T-helper 1 cell (primary cell): ENCODE data around the gene MME.
"Not testable (repeated sequence)": the region's sequence is repeated elsewhere in the genome, so short reads cannot be mapped to it uniquely, and the experiment has no call there.

Experiments
- DNase-seq, 5 donors: peaks; one replicate each; pipeline ENCODE4 v3.0.0-alpha.2; 2012 to 2020

The MME gene

DNA sequence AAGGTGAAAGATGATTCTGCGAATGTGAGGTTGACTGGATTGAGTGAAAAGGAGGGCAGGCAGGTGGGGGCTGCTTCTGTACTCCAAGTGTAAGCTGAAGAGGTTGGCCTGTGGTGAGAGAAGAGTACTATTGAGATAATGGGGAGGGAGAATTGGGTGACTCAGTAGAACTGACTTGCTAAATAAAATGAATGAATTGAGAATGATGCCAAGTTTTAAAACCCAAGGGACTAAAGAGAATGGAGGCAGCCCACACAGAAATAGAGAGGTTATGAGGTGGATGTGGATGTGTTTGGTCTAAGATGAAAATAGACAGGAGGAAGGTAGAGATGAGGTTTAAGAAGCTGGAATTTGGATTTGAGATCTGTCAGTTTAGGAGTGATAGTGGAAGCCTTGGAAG lies 5.9 kb downstream of the MME start:
- DNase-seq, result no peak

DNA sequence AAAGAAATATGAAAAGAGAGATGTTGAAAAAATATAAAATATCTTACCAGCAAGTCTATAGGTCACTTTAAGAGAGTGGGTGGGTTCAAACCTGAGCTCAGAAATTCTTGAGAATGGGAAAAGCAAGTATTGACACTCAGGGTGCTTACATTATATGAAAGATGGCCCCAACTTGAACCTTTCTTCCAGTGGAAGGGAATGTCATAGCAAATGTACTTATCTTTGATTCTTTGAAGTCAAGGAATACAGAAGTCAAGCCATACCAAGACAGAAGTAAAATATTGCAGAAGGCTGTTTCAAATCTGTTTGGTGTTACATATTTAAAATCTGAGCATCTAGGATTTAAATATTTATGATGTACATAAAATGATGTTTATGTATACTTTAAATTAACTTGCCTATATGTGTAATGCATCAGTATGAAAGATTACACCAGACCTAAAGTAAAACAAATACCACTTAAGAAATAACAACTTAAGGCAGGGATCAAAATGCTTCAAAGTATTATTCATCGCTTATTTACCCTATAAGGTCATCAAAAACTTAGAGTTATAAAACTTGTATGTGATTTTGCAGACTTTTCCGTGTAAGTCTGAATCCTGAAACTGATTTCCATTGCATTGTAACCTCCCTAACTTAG lies 8.7 kb downstream of the MME start:
- no peak for DNase-seq

GRCh38 chr3:155089495-155089894 lies 9.4 kb downstream of the MME start:
- DNase-seq, result no peak

GRCh38 chr3:155093261-155093660 lies 13.1 kb downstream of the MME start:
- no peak for DNase-seq

DNA sequence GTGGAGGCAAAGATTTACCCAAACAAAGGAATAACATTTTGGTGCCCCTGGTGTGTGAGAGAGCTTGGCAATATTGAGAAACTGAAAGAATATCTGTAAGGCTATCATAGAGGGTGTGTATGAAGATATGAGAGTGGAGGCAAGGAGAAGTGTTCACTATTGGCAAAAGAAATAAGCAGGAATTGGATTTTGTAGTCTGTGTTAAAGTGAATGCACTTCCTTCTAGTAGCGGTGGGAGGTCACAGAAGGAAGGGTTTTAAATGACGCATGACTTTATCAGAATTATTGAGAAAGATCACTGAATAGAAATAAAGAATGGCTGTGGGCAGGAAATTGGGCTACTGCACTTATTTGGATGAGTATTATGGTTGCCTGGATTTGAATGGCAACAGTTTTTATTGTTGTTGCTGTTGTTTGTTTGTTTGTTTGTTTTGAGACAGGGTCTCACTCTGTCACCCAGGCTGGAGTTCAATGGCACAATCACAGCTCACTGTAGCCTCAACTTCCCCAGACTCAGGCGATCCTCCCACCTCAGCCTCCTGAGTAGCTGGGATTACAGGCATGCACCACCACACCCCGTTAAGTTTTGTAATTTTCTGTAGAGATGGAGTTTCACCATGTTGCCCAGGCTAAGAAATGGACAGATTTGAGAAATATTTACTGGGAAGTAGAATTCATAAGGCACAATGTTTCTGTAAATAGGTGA lies 16.3 kb downstream of the MME start:
- no peak for DNase-seq

GRCh38 chr3:155097009-155097349 lies 16.9 kb downstream of the MME start:
- no peak for DNase-seq

DNA sequence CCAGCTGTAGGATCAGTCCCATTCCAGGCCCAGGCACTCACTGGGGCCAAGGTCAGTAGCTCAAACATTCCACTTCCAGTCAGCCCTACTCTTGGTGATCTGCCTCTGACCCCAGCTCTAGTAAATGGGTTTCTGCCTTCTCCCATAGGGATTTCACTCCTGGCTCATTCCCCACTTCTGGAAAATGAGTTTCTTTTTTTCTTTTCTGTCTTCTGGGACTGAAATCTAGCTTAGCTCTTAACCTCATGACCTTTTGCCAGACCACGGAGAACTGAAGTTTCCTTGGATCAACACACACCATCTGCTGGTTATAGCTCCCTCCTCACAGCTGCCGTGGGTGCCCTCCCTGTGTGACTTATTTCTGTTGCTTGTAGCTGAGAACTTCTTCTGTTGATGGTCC lies 21.3 kb downstream of the MME start:
- no peak for DNase-seq

GRCh38 chr3:155102329-155102728 lies 22.2 kb downstream of the MME start:
- DNase-seq, result no peak

- DNase-seq, result no peak
These were observed 23.6 kb downstream of the MME start for GRCh38 chr3:155103686-155104085.

GRCh38 chr3:155106119-155106518 lies 26.0 kb downstream of the MME start:
- DNase-seq, result no peak

DNA sequence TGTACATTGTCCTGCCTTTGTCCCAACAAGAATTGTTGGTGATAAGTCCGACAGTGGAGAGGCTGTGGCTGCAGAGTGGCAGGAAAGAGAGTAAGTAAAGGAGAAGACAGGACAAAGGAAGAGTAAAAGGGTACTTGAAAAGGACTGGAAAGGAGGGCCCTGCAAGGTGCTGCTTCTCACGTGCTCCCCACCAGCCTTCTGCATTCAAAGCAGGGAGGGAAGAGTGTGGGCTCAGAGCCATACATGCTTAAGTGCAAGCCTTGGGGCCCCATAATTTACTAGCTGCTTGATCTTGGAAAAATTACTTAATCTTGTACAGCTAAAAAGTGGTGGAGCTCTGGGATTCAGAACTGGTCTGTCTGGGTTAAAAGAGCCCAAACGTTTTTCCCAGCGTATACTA lies 29.9 kb downstream of the MME start:
- no peak for DNase-seq

DNA sequence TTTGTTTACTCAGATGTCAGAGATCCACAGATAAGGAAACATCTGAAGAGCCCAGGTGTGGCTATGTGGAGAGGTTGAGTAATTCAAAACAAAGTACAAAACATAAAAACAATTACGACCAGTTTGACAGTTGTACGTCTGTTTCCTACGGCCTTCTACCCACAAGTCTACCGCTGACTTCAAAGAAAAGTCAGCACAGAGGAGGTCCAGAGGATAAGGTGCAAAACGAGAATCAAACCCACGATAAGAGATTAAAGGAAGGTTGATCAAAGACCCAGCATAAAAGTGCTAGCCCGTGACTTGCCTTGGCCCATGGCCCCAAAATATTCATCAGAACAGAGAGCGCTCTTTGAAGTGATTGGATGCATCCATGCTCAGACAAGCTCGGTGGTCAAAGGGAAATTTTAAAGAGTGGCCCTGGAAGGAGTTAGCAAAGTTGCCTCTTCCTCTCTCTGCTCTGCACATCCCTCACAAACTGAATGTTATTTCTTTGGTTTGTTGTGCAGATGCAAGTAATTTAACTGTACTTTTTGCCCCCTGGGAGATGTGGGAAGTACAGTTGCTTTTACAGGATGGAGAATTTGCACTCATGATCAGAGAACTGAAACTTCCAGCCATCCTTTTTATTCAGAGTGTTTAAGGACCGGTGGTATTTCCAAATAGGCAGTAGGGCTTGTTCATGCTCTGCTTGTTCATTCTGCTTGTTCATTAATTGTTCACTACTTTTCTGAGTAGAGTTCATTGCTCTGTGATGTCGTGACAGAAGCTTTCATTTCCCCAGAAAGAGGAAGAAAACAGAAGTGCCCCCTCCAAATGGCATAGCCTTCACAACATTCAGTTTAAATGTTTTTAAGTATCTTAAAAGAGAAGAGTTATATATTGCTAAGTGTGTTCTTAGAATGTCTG lies 31.1 kb downstream of the MME start:
- no peak for DNase-seq

- DNase-seq, result no peak
These were observed 31.9 kb downstream of the MME start for GRCh38 chr3:155111971-155112370.

GRCh38 chr3:155112661-155113389 lies 32.7 kb downstream of the MME start:
- no peak for DNase-seq

- not testable (repeated sequence) for DNase-seq
These were observed 44.6 kb downstream of the MME start for GRCh38 chr3:155124745-155125144.

DNA sequence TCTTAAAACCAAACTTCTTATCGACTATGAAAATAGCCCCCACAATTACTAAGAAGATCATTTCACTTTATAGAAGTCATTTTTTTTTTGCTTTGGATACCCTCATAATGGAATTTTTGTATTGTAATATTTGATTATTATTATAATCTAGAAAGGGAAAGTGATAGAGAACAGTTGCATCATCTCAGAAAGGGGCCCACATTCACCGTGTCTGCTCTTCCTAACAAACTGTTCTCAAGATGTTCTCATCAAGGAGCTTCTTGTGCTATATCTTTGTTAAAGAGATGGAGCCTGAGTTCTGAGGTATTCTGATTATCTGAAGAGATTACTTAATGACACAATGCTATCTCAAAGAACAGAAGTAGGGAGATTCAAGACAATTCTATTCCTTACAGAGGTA lies 49.3 kb downstream of the MME start:
- DNase-seq, result no peak

- DNase-seq, result no peak
These were observed 49.9 kb downstream of the MME start for GRCh38 chr3:155130001-155130400.

- no peak for DNase-seq
These were observed 51.0 kb downstream of the MME start for GRCh38 chr3:155131104-155131503.

DNA sequence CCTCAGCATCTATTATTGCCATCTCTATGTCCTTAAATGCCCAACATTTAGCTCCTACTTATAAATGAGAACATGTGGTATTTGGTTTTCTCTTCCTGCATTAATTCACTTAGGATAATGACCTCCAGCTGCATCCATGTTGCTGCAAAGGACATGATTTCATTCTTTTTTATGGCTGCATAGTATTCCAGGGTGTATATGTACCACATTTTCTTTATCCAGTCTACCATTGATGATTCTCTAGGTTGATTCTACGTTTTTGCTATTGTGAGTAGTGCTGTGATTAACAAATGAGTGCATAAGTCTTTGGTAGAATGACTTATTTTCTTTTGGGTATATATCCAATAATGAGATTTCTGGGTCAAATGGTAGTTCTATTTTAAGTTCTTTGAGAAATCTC lies 54.2 kb downstream of the MME start:
- DNase-seq, result not testable (repeated sequence)

DNA sequence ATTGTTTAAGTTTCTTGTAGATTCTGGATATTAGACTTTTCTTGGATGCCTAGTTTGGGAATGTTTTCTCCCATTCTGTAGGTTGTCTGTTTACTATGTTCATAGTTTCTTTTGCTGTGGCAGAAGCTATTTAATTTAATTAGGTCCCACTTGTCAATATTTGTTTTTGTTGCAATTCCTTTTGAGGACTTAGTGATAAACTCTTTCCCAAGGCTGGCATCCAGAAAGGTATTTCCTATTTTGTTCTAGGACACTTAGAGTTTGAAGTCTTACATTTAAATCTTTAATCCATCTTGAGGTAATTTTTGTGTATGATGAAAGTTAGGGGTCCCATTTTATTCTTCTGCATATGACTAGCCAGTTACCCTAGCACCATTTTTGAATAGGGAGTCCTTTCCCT lies 54.9 kb downstream of the MME start:
- DNase-seq, result no peak

DNA sequence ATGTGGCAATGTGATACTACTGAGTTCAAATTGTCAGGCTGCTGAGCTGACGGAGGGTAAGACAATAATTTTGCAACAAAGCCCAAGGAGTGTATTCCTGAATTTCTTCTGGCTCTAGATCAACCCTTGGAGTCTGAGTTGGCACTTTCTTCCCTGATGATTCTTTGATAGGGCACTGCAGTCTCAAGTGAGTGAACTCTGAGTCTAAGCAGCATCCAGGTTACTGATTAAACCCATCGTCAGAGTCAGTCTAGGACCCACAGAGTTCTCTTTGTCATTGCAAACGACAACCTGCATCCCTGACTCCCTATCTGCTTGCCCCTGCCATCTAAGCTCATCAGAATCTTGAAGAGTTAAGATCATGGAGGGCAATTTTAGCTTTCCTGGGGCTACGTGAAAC lies 58.6 kb downstream of the MME start:
- no peak for DNase-seq

- no peak for DNase-seq
These were observed 67.5 kb downstream of the MME start for GRCh38 chr3:155147588-155147987.

DNA sequence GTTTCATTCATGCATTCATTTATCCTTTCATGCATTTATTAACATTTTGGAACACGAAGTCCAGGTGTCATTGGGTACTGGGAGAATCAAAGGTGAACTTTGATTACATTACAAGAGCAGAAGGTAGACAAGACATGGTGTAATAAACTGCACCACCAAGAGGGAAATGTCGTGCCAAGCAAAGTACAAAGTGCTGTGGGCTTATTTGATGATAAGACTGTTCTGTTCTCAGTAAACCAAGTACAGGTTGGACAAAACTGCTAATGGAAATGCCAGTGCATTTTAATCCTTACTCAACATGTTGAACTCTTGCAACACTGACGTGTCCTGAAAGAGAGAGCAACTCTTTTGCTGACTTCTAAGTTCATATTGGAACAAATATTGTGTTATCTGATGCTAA lies 69.4 kb downstream of the MME start:
- no peak for DNase-seq
